Adrenal gland (tissue), 5 donors: ENCODE data around the gene BRMS1.

Experiments used
- POLR2A ChIP-seq, 2 donors: fragments of 450-650 bp; IDR thresholded peaks; one replicate each; pipeline ENCODE4 v1.6.1; 2017; ENCODE audit warnings: antibody characterized with exemption in 2 of 2, mild to moderate bottlenecking in 2 of 2, moderate library complexity in 1 of 2
- TF ChIP-seq, protein P1 (sequence below), 6 experiments: fragments of 450-650 bp in 4 of 6; fragments of 200-600 bp in 2 of 6; sonication (generic) in 1 of 6; IDR thresholded peaks; 1 replicate in 5 of 6; 2 replicates in 1 of 6; pipeline versions ENCODE4 v1.5.1 to v1.8.0; 2016 to 2021; ENCODE audit warnings: antibody characterized with exemption in 6 of 6, mild to moderate bottlenecking in 2 of 6, moderate library complexity in 1 of 6
- donor health status: DM: no; HTN: no; CAD: no.

DNA sequence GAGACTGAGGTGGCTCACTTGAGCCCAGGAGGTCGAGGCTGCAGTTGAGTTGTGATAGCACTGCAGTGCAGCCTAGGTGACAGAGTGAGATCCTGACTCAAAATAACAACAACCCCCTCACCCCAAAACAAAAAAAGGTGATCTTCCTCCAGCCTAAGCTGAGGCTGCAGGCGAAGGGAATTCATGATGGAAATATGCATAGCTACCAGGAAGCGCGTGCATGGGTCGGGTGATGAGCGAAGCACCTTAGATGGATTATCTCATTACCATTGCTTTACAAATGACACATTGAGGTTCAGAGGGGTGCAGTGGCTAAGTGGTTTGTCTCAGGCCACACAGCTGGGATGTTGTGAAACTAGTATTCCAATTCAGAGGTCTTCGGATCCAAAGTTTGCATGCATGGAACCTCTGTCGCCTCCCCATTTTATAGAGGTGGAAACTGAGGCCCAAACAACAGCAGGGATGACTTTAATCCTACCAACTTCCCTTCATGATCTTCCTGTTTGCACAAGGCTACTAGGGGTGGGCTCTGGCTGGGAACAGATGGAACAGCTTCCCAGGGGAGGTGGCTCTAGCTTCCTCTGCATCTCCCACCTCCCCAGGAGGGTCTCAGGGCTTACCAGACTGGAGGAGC, 22.1 kb upstream of the BRMS1 start:
- TF ChIP-seq, protein P1, sequence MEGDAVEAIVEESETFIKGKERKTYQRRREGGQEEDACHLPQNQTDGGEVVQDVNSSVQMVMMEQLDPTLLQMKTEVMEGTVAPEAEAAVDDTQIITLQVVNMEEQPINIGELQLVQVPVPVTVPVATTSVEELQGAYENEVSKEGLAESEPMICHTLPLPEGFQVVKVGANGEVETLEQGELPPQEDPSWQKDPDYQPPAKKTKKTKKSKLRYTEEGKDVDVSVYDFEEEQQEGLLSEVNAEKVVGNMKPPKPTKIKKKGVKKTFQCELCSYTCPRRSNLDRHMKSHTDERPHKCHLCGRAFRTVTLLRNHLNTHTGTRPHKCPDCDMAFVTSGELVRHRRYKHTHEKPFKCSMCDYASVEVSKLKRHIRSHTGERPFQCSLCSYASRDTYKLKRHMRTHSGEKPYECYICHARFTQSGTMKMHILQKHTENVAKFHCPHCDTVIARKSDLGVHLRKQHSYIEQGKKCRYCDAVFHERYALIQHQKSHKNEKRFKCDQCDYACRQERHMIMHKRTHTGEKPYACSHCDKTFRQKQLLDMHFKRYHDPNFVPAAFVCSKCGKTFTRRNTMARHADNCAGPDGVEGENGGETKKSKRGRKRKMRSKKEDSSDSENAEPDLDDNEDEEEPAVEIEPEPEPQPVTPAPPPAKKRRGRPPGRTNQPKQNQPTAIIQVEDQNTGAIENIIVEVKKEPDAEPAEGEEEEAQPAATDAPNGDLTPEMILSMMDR (IDR thresholded peaks at IDR 0.05), result no peak
- TF ChIP-seq POLR2A (IDR thresholded peaks at IDR 0.05), result no peak
